GM12891 (cell line): ENCODE data around the gene PYDC2.

Source experiments
- POLR2A ChIP-seq: IDR thresholded peaks from 2 replicates; pipeline ENCODE4 v1.6.1; 2011; ENCODE audit warnings: low read depth, low read length, control low read depth
- POLR2AphosphoS5 ChIP-seq: IDR thresholded peaks from 2 replicates; pipeline ENCODE4 v1.6.1; 2011; ENCODE audit warnings: low read depth, low read length, control low read depth
- TAF1 ChIP-seq: IDR thresholded peaks from 2 replicates; pipeline ENCODE4 v1.6.1; 2011; ENCODE audit warnings: low read depth, low read length, control low read depth

DNA sequence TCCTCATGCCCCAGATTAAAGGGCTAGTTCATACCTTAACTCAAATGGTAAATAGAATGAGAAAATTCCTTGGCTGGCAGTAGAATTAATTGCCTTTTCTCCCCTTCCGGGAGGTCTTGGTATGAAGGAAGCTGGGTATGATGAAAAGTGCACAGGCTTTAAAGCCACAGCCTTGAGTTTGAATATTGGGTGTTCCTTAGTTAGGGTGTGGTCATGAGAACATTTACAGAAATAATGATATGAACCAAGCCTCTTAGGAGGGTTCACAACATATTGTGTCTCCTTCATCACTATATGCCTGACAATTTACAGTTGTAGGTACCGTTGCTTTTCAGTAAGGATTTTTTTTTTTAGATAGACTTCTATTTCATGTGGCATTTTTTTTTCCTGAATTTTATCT, 48.1 kb downstream of the PYDC2 start:
- TF ChIP-seq POLR2A (no peak), POLR2AphosphoS5 (no peak), TAF1 (no peak)
